SK-N-MC (cell line): ENCODE measurements around the gene ZNF205.

Experiments used
- EZH2 ChIP-seq: fragments of 200-600 bp; sonication (generic); IDR thresholded peaks from one replicate; pipeline ENCODE4 v1.6.1; 2017; ENCODE audit warnings: antibody characterized with exemption
- POLR2AphosphoS5 ChIP-seq: IDR thresholded peaks from 2 replicates; pipeline ENCODE4 v1.6.1; 2012; ENCODE audit warnings: mild to moderate bottlenecking, low read depth, low read length, borderline replicate concordance

- TF ChIP-seq POLR2AphosphoS5, result no peak
- TF ChIP-seq EZH2, result no peak
Measured at GRCh38 chr16:3158026-3158509, 45.7 kb downstream of the ZNF205 start.
